ENCODE data around the gene FTL. TPM values are rescaled to one million over a fixed set of nuclear protein-coding genes. Genes with fewer than 3 reads are reported as not detected.

FTL gene
- total and polyA plus RNA-seq, 2 donors from 2014 or later: 1,841 to 17,016 TPM

DNA sequence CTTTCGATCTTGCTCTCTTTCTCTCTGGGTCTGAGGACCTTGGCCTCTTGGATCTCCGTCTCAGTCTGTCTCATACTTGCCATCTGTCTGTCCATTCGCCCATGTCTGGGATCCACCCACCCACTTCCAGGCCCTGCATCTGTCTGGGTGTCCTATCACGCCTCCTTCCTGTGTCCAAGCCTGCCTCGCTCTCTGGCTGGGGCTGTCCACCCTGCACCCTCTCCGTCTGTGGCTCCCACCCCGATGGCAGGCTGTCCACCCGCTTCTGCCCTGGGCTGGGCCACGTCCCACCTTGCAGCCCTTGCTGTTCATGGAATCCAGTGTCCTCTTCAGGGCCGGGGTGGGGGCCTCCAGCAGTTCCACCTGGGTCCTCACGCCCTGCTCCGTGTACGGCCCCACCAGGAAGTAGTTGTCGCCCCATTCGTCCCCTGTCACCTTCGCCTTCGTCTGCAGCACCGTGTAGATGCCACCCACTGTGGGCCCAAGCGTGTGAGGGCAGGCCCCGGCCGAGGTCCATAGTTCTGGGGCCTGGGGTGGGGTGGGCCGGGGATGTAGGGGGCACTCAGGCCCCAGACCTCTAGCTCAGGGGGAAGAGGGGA, 26.0 kb downstream of the FTL start:
- Histone ChIP-seq H3K4me1 (ENCODE audit: control insufficient read depth in 2 of 3, insufficient read depth in 2 of 3, low read depth in 1 of 3, low read length in 3 of 3) (peaks cover 0 to 27% (median 11%) of the 10 kb centered on the region in 3 donors), H3K27ac (ENCODE audit: low read depth in 2 of 2, low read length in 2 of 2) (no peak overlapping the region), H3K4me3 (ENCODE audit: low read length in 3 of 3) (peak overlapping the region in 1 of 3 donors; percentile 97), H3K9me3 (ENCODE audit: control insufficient read depth in 2 of 3, insufficient read depth in 1 of 3, low read length in 3 of 3) (no peaks in the 10 kb centered on the region), H3K36me3 (ENCODE audit: control insufficient read depth in 2 of 3, insufficient read depth in 3 of 3, low read length in 3 of 3) (peaks cover 0 to 10% (median 4%) of the 10 kb centered on the region in 3 donors), H3K27me3 (ENCODE audit: control insufficient read depth, insufficient read depth, low read length) (no peaks in the 10 kb centered on the region), H3K9ac (ENCODE audit: low read length in 3 of 3) (peak overlapping the region in 1 of 3 donors; percentile 99)
- intact Hi-C loops (cut with DNase I): no loop called here
- TF ChIP-seq, protein P1, sequence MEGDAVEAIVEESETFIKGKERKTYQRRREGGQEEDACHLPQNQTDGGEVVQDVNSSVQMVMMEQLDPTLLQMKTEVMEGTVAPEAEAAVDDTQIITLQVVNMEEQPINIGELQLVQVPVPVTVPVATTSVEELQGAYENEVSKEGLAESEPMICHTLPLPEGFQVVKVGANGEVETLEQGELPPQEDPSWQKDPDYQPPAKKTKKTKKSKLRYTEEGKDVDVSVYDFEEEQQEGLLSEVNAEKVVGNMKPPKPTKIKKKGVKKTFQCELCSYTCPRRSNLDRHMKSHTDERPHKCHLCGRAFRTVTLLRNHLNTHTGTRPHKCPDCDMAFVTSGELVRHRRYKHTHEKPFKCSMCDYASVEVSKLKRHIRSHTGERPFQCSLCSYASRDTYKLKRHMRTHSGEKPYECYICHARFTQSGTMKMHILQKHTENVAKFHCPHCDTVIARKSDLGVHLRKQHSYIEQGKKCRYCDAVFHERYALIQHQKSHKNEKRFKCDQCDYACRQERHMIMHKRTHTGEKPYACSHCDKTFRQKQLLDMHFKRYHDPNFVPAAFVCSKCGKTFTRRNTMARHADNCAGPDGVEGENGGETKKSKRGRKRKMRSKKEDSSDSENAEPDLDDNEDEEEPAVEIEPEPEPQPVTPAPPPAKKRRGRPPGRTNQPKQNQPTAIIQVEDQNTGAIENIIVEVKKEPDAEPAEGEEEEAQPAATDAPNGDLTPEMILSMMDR (IDR thresholded peaks at IDR 0.05; ENCODE audit: borderline replicate concordance, extremely low read depth, insufficient read depth): no peak
- no peak for DNase-seq
- FAIRE-seq: no peak

DNA sequence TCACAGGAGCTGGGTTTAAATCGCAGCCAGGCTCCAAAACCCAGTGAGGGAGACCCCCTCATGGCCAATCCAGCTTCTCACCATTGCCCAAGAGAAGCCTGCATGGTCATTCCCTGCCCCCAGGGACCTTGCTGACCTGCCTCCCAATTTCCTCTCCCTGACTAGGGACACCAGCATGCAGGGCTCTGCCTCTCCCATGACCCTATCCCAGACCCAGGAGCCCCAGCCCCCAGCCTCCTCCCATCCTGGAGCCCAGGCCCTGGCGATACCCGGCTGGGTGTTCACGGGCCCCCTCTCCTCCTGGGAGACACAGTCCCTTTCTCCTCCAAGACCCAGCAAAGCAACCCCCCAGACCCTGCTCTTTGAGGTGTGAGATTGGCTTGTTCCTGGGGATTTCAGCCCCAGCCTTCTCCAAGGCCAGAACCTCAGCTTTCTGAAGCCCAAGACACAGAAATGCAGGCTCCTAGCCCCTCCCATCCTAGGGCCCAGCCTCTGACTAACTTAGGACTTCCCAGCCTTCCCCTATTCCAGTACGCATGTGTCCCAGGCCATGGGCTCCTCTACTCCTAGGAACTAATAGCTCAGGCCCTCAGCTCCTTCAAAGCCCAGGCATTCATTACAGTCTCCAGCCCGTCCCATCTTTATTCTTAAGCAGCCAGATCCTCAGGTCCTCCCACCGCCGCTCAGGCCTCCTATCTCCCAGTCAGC, 26.9 kb downstream of the FTL start:
- H3K27ac ChIP-seq (ENCODE audit: low read depth in 2 of 2, low read length in 2 of 2): peak overlapping the region; percentile 87 to 95
- H3K27me3 ChIP-seq (ENCODE audit: control insufficient read depth, insufficient read depth, low read length): no peaks in the 10 kb centered on the region
- intact Hi-C loops (cut with DNase I): no loop called here
- H3K9ac ChIP-seq (ENCODE audit: low read length in 3 of 3): peak overlapping the region; percentile 65 to 99 (median 81)
- no peaks in the 10 kb centered on the region for H3K9me3 ChIP-seq (ENCODE audit: control insufficient read depth in 2 of 3, insufficient read depth in 1 of 3, low read length in 3 of 3)
- peak in 4 of 5 donors; percentile 52 to 86 (median 70) for DNase-seq
- H3K4me1 ChIP-seq (ENCODE audit: control insufficient read depth in 2 of 3, insufficient read depth in 2 of 3, low read depth in 1 of 3, low read length in 3 of 3): peaks cover 0 to 27% (median 11%) of the 10 kb centered on the region in 3 donors
- TF ChIP-seq, protein P1 (IDR thresholded peaks at IDR 0.05; ENCODE audit: borderline replicate concordance, extremely low read depth, insufficient read depth): no peak
- no peak for FAIRE-seq
- peaks cover 0 to 6% (median 2%) of the 10 kb centered on the region in 3 donors for H3K36me3 ChIP-seq (ENCODE audit: control insufficient read depth in 2 of 3, insufficient read depth in 3 of 3, low read length in 3 of 3)
- peak overlapping the region; percentile 72 to 97 (median 78) for H3K4me3 ChIP-seq (ENCODE audit: low read length in 3 of 3)

DNA sequence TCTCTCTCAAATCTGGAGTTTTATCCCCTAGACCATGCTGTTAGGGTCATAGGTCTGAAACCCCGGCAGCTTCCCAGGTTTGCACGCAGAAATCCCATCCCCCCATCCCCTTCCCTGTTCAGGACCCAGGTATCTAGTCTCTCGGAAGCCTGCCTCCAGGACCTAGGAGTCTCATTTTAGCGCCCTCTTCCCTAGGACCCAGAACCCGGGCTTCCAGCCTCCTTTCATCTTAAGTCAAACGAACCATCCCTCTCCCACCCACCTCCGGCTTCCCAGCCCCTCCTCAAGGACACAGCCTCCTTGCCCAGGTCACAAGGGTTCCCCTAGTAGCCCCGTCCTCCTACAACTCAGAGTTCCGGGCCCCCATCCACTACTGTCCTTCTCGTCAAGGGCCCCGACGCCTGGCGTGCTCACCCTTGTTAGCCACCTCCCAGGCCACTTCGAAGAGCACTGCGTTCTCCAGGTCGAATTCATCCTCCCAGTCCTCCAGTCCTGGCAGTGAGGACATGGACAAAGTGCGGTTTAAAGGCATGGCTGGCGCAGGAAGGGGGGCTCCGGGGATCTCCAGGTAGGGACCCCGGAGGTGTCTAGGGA, 27.6 kb downstream of the FTL start:
- H3K9me3 ChIP-seq (ENCODE audit: control insufficient read depth in 2 of 3, insufficient read depth in 1 of 3, low read length in 3 of 3): no peaks in the 10 kb centered on the region
- TF ChIP-seq, protein P1 (IDR thresholded peaks at IDR 0.05; ENCODE audit: borderline replicate concordance, extremely low read depth, insufficient read depth): no peak
- H3K36me3 ChIP-seq (ENCODE audit: control insufficient read depth in 2 of 3, insufficient read depth in 3 of 3, low read length in 3 of 3): peaks cover 0 to 4% (median 2%) of the 10 kb centered on the region in 3 donors
- peaks cover 0 to 27% (median 11%) of the 10 kb centered on the region in 3 donors for H3K4me1 ChIP-seq (ENCODE audit: control insufficient read depth in 2 of 3, insufficient read depth in 2 of 3, low read depth in 1 of 3, low read length in 3 of 3)
- no peaks in the 10 kb centered on the region for H3K27me3 ChIP-seq (ENCODE audit: control insufficient read depth, insufficient read depth, low read length)
- FAIRE-seq (no peak), DNase-seq (no peak)
- peak overlapping the region; percentile 72 to 97 (median 78) for H3K4me3 ChIP-seq (ENCODE audit: low read length in 3 of 3)
- peak overlapping the region; percentile 87 to 95 for H3K27ac ChIP-seq (ENCODE audit: low read depth in 2 of 2, low read length in 2 of 2)
- intact Hi-C loops (cut with DNase I): no loop called here
- peak overlapping the region; percentile 65 to 99 (median 81) for H3K9ac ChIP-seq (ENCODE audit: low read length in 3 of 3)
